Neural crest cell (in vitro differentiated cells): ENCODE data around the gene CST9. TPM values are rescaled to one million over a fixed set of nuclear protein-coding genes. Genes with fewer than 3 reads are reported as not detected.

Experiments
- DNase-seq: peaks from one replicate; pipeline ENCODE4 v3.0.0; 2021; ENCODE audit warnings: low read depth, mixed read lengths, low spot score
- H3K27ac Mint-ChIP-seq: one replicate; pipeline ENCODE4 v1.8.0; 2021; ENCODE audit warnings: mild to moderate bottlenecking, mixed read lengths; ENCODE audit not compliant: unreplicated experiment
- H3K27me3 Mint-ChIP-seq: 2 replicates; pipeline ENCODE4 v1.8.0; 2021; ENCODE audit warnings: low read depth, mild to moderate bottlenecking, mixed read lengths
- H3K36me3 Mint-ChIP-seq: 2 replicates; pipeline ENCODE4 v1.8.0; 2021; ENCODE audit warnings: low read depth, mild to moderate bottlenecking, mixed read lengths
- H3K4me1 Mint-ChIP-seq: 2 replicates; pipeline ENCODE4 v1.8.0; 2021; ENCODE audit warnings: mixed read lengths
- H3K4me3 Mint-ChIP-seq: one replicate; pipeline ENCODE4 v1.8.0; 2021; ENCODE audit warnings: mild to moderate bottlenecking, mixed read lengths
- H3K9me3 Mint-ChIP-seq: 2 replicates; pipeline ENCODE4 v1.8.0; 2021; ENCODE audit warnings: mixed read lengths
- CTCF ChIP-seq: fragments of 200-600 bp; sonication (generic); conservative IDR thresholded peaks from 2 replicates; pipeline ENCODE4 v1.5.0; 2021; ENCODE audit warnings: antibody characterized with exemption, mild to moderate bottlenecking
- total RNA-seq: library from RNA; stranded (reverse); gene quantifications from 2 replicates; pipeline ENCODE4 v1.2.1, GENCODE V29; 2021

Gene CST9
- total RNA-seq, 1 donor from 2014 or later, result not detected

DNA sequence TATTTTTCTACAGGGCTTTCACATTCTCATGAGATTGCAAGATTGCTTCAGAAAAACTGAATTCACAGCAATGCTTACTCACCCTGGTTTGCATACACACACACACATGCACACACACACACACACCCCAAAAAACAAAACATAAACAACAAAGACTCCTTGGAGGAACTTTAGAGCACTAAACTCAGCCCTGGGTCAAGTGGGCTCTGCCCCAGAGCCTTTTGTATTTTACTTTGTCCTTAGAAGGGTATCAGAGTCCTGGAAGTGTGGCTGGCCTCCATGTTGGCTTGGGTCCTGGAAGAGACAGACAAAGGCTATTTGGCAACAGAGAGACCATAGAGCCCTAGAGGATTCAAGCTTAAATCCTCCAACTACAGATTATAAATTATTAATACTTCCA lies 8.0 kb upstream of the CST9 start:
- Mint-ChIP-seq H3K27me3 (peaks cover 12% of the 10 kb centered on the region), H3K4me1 (peaks cover 3% of the 10 kb centered on the region), H3K9me3 (peaks cover 2% of the 10 kb centered on the region), H3K4me3 (no peak overlapping the region), H3K36me3 (no peaks in the 10 kb centered on the region), H3K27ac (no peak overlapping the region)
- no peak for DNase-seq
- no peak for TF ChIP-seq CTCF

GRCh38 chr20:23612396-23612795 lies 6.7 kb upstream of the CST9 start:
- Mint-ChIP-seq H3K4me1 (peaks cover 3% of the 10 kb centered on the region), H3K9me3 (peaks cover 2% of the 10 kb centered on the region), H3K4me3 (no peak overlapping the region), H3K36me3 (no peaks in the 10 kb centered on the region), H3K27ac (no peak overlapping the region), H3K27me3 (peaks cover 5% of the 10 kb centered on the region)
- no peak for TF ChIP-seq CTCF
- no peak for DNase-seq

DNA sequence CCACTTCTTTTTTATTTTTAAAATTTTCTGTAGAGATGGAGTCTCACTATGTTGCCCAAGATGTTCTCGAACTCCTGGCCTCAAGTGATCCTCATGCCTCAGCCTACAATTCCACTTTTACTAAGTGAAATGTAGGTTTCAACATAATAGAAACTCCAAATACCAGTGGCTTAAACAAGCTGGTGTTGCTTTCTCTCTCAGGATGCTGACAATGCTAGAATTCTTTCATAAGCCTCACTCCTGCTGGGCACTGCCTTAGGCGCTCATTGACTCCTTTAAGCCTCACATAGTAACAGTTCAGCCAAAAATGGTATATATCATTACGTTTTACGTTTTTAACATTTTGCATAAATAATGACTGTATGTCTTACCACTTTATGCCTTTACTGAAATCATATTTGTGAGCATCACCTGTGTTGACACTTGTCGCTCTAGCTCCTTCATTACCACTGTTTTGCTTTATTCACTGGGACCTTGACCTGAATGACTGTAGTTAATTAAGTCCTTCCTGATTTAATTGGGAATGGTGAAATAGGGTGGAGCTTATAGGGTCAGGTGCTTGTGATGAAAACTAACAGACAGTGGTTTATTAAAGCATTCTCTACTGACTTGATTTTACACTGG lies 3.9 kb upstream of the CST9 start:
- no peak overlapping the region for H3K4me3 Mint-ChIP-seq
- no peak for TF ChIP-seq CTCF
- H3K4me1 Mint-ChIP-seq, result peaks cover 8% of the 10 kb centered on the region
- H3K27me3 Mint-ChIP-seq, result no peaks in the 10 kb centered on the region
- no peak for DNase-seq
- no peaks in the 10 kb centered on the region for H3K36me3 Mint-ChIP-seq
- H3K27ac Mint-ChIP-seq, result no peak overlapping the region
- no peaks in the 10 kb centered on the region for H3K9me3 Mint-ChIP-seq

- H3K27me3 Mint-ChIP-seq, result no peaks in the 10 kb centered on the region
- no peak overlapping the region for H3K4me3 Mint-ChIP-seq
- peaks cover 8% of the 10 kb centered on the region for H3K4me1 Mint-ChIP-seq
- no peak for DNase-seq
- no peaks in the 10 kb centered on the region for H3K9me3 Mint-ChIP-seq
- TF ChIP-seq CTCF, result no peak
- H3K36me3 Mint-ChIP-seq, result no peaks in the 10 kb centered on the region
- H3K27ac Mint-ChIP-seq, result no peak overlapping the region
These were observed 2.6 kb upstream of the CST9 start for GRCh38 chr20:23608251-23608846.

DNA sequence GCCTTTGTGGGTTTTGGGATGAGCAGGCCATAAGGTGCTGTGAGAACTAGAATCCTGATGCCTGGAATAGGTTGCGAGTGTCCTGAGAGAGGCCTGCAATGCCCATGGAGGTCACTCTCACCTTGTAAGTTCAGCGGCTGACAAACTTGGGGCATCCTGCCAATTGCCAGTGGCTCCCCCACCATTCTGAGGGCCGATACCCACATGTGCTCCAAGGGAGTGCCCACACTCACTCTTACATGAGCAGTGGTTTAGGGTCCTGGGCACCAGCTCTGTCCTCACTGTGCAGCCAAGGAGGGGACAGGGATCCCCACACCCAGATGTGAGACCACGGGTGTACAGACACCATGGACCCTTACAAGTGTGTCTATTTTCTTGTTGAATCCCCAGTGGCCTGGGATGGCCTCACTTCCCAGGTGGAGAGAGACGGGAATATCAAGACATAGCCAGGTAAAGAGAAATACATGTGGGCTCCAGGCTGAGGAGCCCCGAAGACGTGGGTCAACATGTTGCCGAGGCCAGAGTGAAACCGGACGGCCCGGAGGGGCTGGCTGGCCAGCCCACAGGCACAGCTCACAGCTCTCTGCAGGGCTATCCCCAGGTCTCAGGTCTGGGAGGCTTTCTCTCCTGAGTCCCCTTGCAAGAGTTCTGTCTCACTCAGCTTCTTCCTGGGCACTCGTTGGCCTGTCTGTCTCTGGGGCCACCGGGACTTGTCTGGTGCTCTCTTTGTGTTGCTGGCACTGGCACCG lies 2.0 kb upstream of the CST9 start:
- no peak overlapping the region for H3K27ac Mint-ChIP-seq
- H3K27me3 Mint-ChIP-seq, result no peaks in the 10 kb centered on the region
- TF ChIP-seq CTCF, result no peak
- H3K9me3 Mint-ChIP-seq, result no peaks in the 10 kb centered on the region
- peaks cover 8% of the 10 kb centered on the region for H3K4me1 Mint-ChIP-seq
- H3K4me3 Mint-ChIP-seq, result no peak overlapping the region
- no peaks in the 10 kb centered on the region for H3K36me3 Mint-ChIP-seq
- DNase-seq, result no peak
